GM18505 (cell line): ENCODE results near the gene GTF3C2.

ENCODE experiments used
- ATAC-seq: cut with Tn5 transposase; IDR thresholded peaks from one replicate; pipeline ENCODE4 v1.9.1; 2021; ENCODE audit not compliant: unreplicated experiment
- POLR2A ChIP-seq: IDR thresholded peaks from 4 replicates; pipeline ENCODE4 v1.6.1; 2011; ENCODE audit warnings: borderline replicate concordance; ENCODE audit not compliant: insufficient read depth, insufficient read length; ENCODE audit errors: extremely low read depth

The GTF3C2 gene

DNA sequence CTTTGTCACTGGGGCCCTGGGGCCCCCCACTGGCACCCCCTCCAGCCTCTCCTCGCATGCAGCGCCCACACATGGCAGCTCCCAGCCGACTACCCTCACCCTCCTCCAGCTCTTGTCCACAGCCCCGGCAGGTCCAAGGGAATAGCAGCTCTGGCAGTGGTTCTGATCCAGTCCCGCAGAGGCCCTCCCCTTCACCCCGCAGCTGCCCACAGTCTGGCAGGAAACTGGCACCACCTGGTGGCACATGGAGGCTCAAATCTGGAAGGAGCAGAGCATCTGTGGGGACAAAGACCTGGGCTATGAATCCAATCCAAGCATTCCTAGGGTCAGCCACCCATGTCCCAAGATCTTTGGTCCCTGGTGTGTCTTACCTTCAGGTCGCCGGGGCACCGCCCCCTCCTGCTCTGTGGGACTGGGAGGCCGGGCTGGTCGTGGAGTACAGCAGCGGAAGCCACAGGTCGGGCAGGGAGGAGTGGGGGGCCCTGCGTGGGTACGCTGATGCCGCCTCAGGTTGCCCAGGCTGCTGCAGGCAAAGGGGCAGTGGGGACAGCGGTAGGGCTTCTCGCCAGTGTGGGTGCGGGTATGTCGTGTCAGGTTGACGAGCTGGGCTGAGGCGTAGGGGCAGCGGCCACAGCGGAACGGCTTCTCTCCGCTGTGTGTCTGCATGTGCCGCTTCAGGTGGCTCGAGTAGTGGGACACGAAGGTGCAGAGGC, 21.7 kb upstream of the GTF3C2 start:
- peak; percentile 1 for TF ChIP-seq POLR2A
- ATAC-seq: no peak

DNA sequence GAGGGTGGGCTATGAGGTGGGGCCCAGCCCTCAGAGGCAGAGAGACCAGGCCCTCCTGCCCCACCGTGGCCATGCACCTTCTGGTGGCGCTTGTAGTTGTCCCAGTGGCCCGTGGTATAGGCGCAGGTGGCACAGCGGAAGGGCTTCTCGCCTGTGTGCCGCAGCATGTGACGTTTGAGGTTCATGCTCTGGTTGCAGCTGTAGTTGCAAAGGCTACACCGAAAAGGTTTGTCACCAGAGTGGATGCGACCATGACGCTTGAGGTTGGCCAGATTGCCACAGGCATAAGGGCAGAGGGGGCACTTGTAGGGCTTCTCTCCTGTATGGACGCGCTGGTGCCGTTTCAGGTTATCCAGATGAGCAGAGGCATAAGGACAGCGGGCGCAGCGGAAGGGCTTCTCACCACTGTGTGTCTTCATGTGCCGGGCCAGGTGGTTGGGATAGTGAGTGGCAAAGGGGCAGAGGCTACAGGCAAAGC, 21.1 kb upstream of the GTF3C2 start:
- TF ChIP-seq POLR2A: peak; percentile 9
- no peak for ATAC-seq

DNA sequence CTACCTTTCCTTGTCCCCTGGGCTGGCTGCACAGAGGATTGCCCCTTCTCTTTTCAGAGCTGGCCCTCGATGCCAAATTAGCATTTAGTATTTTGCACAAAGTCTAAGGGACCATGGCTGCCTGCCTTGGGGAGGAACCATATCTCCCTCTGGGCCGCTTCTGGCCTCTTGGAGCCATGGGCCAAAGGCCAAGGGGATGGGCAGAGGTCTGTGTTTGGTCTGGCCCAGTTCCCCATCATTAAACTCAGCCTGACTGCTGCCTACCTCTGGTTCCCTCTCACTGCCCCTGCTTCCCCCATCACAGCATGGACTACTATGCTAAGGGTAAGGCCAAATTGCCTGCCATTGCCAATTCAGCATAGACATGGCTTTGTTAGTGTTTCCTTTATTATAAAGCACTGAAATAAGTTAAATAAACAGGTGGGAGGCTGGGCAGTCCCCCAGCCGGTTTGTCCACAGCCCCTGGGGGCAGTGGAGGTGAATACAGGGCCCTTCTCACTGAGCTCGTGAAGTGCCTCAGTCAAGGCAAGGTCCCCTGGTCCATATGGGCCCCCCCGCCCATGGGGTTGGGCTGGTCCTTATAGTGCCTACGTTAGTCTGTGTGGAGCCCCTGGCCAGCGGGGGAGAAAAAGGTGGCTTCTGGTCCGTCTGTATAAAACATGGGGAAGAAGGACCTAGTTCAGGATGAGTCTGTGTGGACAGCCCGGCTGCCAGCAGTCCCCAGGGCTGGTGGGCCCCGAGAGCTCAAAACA, 20.5 kb upstream of the GTF3C2 start:
- no peak for TF ChIP-seq POLR2A
- ATAC-seq: no peak

DNA sequence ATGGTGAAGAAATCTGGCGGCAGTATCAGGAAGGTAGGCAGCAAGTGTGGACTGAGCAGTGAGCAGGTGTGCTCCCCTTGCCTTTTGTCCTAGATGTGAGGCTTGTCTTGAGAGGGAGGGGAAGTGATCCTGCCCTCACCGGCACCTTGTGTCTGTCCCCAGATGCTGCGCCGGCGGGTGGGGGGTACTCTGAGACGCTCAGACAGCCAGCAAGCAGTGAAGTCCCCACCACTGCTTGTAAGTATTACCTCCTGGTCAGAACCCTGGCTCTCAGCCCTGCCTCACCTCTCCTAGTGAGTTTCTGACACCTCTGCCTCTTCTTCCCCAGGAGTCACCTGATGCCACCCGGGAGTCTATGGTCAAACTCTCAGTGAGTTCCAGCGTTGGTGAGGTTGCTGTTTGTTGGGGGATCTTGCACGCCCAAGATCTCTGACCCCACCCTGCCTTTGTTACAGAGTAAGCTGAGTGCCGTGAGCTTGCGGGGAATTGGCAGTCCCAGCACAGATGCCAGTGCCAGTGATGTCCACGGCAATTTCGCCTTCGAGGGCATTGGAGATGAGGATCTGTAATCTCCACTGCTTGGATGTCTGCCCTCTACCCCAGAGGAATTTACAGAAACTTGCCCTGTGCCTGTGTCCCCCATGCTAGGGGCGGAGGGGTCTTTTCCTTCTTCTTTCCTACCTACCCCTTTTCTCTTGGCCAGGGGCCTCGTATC, 19.7 kb upstream of the GTF3C2 start:
- ATAC-seq: no peak
- TF ChIP-seq POLR2A: no peak

DNA sequence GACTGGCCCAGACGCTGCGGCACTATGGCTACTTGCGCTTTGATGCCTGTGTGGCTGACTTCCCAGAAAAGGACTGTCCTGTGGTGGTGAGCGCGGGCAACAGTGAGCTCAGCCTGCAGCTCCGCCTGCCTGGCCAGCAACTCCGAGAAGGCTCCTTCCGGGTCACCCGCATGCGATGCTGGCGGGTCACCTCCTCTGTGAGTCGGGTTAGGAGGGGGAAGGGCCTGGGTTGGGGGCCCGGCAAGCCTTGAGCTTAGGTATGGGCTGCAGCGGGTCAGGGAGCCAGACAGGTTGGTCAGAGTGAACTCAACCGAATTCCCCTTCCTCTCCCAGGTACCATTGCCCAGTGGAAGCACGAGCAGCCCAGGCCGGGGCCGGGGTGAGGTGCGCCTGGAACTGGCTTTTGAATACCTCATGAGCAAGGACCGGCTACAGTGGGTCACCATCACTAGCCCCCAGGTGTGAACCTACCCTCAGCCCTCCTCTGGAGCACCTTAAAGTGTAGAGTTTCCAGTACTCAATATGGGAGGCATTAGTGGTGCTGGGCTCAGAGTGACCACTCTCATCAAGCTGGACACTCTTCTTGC, 19.0 kb upstream of the GTF3C2 start:
- no peak for TF ChIP-seq POLR2A
- ATAC-seq: no peak

DNA sequence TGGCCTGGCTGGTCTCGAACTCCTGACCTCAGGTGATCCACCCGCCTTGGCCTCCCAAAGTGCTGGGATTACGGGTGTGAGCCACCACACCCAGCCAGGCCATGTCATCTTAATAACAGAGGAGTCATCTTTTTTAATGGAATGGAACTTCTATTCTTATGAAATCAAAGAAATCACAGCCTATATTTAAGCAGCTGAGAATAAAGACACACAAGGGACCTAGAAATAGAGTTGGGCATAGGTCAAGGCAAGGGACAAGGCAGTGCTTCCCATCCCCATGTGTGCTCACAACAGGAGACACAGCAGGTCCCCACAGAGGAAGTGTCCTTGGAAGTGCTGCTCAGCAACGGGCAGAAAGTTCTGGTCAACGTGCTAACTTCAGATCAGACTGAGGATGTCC, 17.0 kb upstream of the GTF3C2 start:
- no peak for TF ChIP-seq POLR2A
- no peak for ATAC-seq

DNA sequence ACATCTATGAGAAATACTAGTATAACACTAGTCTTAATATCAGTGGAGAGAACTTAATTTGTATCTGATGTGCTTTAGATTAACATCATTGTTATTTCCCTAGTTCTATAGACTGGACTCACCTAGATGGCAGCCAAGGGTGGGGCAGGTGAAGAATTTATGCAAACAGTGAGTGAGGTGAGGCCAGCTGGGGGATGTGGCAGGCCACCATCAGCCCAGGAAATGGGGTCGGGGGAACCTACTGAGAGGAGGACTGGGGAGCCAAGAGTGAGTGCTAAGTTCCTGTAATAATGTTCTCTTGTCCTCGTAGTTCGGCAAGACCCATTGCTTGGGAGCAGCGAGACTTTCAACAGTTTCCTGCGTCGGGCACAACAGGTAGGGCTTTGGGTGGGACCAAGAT, 16.4 kb upstream of the GTF3C2 start:
- ATAC-seq: no peak
- no peak for TF ChIP-seq POLR2A

DNA sequence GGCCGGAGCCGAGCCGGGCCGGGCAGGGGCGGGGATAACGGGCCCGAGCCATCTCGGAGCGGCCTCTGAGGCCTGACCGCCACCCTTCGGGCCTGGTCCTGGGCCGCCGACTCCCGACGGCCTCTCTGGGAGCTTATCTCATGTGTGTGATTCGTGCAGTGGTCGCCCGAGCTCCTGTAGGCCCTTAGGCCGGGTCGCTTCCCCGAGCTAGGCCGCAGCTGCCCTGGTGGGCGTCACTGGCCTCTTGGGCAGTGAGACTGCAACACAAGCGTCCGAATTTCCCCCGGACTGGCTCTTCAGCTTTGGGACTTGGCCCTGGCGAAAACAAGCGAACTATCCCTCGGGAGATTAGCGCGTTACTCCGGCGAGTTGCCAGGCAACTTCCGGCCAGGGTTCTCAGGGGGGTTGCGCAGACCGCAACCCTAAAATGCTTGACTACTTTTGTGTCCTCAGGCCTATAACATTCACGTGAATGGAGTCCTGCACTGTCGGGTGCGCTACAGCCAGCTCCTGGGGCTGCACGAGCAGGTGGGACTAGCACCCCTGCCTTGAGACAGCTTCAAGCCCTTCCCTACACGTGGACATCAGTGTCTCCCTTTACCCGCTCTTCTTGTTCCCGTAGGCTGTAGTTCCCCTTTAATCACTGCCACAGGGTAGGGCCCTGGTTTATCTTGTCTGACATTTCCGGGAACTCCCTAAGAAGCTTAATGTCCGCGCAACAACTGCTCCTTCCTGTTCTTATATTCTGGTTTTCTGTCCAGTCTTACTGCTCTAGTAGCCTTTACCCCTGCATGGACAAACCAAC, 14.5 kb upstream of the GTF3C2 start:
- TF ChIP-seq POLR2A: peak; percentile 60
- ATAC-seq: peak; percentile 34

DNA sequence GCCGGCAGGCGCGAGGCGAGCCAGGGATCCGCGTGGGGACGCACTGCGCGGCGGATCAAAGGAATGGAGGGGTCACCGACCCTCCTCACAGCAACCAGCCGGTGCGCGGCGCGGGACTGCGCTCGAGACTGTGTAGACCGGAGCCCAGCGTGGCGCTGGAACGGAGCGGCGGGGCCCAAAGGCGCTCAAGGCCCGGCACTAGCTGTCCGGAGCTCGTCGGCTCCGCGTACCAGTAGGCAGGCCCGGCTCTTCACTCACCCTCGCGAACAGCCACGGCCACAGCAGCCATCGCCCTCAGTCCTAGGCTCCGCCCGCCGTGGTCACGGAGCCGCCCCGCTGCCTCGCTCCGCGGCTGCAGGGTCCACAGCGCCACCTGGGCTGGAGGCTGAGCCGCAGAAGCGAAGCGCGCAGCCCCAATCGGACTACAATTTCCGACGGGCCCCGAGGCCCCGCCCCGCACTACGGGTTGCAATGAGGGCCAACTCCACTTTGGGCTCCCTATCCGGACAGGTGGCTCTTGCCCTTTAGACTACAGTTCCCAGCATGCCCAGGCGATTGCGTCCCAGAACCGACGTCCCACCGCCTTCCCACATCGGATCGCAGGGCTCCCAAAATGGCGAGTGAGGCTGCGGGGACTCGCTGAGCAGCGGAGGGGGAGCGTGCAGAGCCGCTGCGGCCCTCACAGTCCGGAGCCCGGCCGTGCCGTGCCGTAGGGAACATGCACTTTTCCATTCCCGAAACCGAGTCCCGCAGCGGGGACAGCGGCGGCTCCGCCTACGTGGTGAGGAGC, 13.7 kb upstream of the GTF3C2 start, which contains the start of the genes EIF2B4 and SNX17:
EIF2B4 (minus strand) TSS at position 313 of the 790 bp plus-strand sequence; CDS start at position 289, 24 bp downstream.
SNX17 (plus strand) TSS at position 591 of the 790 bp plus-strand sequence; CDS start at position 719, 128 bp downstream.
- TF ChIP-seq POLR2A: peak; percentile 90
- peak; percentile 89 for ATAC-seq

DNA sequence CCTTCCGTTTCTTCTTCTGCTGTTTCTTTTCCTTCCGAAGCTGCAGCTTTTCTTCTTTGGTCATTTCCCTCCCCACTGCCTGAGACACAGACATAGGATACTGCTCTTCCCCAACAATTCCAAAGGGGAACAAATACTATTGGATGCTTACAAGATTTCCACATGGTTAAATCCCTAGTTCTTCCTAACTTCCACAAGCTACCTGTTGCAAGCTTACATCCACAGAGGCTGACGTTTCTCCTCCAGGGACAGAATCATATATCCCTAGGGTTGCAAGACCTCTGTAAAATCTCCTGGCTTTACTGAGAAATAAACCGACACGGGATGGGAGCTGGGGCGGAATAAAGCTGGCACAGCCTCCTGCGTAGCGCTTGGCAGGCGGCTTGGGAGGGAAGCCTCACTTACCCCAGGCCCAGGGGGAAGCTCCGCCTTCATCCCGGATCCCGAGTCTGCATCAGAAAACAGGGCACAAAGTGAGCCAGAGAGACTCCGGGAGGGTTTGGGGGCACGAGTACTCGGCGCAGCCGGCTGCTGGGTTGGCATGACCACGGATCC, 13.0 kb upstream of the GTF3C2 start:
- no peak for TF ChIP-seq POLR2A
- ATAC-seq: peak; percentile 4

DNA sequence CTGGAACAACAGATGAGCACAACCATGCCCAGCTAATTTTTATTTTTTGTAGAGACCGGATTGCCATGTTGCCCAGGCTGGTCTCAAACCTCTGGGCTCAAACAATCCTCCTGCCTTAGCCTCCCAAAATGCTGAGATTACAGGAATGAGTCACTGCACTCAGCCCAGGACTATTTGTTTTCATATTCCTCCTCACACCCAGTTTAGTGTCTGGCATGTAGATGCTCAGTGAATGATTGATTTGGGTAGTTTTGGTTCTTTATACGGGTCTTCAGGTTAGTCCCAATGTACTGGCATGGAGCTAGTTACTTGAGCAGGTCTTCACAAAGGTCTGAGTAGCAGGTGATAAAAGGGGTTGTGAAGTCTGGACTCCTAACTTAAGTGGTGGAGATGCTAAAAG, 7.4 kb upstream of the GTF3C2 start:
- no peak for TF ChIP-seq POLR2A
- ATAC-seq: no peak
